Tibial nerve (tissue), 3 donors: ENCODE data around the gene DENND6A.

ENCODE experiments used
- CTCF ChIP-seq, 5 experiments: fragments of 200-600 bp in 3 of 5; fragments of 450-650 bp in 2 of 5; sonication (generic) in 3 of 5; IDR thresholded peaks; one replicate each; pipeline ENCODE4 v1.5.1; 2016 to 2019; ENCODE audit warnings: antibody characterized with exemption in 5 of 5, mild to moderate bottlenecking in 3 of 5, moderate library complexity in 2 of 5
- POLR2A ChIP-seq, 2 donors: fragments of 450-650 bp; IDR thresholded peaks; one replicate each; pipeline ENCODE4 v1.6.1; 2017; ENCODE audit warnings: antibody characterized with exemption in 2 of 2, mild to moderate bottlenecking in 2 of 2, moderate library complexity in 2 of 2

GRCh38 chr3:57700737-57701136, 7.9 kb upstream of the DENND6A start:
- no peak for TF ChIP-seq CTCF (IDR thresholded peaks at IDR 0.05)
- no peak for TF ChIP-seq POLR2A (IDR thresholded peaks at IDR 0.05)
